ENCODE measurements around the gene ANO7. TPM values are rescaled to one million over a fixed set of nuclear protein-coding genes. Genes with fewer than 3 reads are reported as not detected.

Gene ANO7
- total and polyA plus RNA-seq, 2 of the 8 experiments (the other 6 are each of a cell fraction or from before 2014, with no cell fraction given): 3.2 to 6.9 TPM

- TF ChIP-seq, protein P1, sequence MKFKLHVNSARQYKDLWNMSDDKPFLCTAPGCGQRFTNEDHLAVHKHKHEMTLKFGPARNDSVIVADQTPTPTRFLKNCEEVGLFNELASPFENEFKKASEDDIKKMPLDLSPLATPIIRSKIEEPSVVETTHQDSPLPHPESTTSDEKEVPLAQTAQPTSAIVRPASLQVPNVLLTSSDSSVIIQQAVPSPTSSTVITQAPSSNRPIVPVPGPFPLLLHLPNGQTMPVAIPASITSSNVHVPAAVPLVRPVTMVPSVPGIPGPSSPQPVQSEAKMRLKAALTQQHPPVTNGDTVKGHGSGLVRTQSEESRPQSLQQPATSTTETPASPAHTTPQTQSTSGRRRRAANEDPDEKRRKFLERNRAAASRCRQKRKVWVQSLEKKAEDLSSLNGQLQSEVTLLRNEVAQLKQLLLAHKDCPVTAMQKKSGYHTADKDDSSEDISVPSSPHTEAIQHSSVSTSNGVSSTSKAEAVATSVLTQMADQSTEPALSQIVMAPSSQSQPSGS (IDR thresholded peaks at IDR 0.05; ENCODE audit: low read length): no peak
These were observed 74.6 kb downstream of the ANO7 start (continued) for GRCh38 chr2:241263061-241263460.
